HG03520 (cell line): ENCODE data around the gene NID1.
"Not testable (repeated sequence)": the region's sequence is repeated elsewhere in the genome, so short reads cannot be mapped to it uniquely, and the experiment has no call there.

Experiments used
- ATAC-seq: cut with Tn5 transposase; IDR thresholded peaks from one replicate; pipeline ENCODE4 v1.9.1; 2021; ENCODE audit warnings: mild to moderate bottlenecking, moderate library complexity; ENCODE audit not compliant: unreplicated experiment

Gene NID1

GRCh38 chr1:236064674-236065508 lies at the start of gene NID1:
Gene NID1 (minus strand): TSS chr1:236065090. CDS start chr1:236065079, 11 bp downstream.
- peak; percentile 30 for ATAC-seq

GRCh38 chr1:236114076-236114747 lies 49.3 kb upstream of the NID1 start:
- ATAC-seq = no peak

- no peak for ATAC-seq
Measured at GRCh38 chr1:236113324-236114032, 48.6 kb upstream of the NID1 start.

GRCh38 chr1:236112332-236112627 lies 47.4 kb upstream of the NID1 start:
- ATAC-seq = no peak

- no peak for ATAC-seq
Measured at GRCh38 chr1:236111527-236112331, 46.8 kb upstream of the NID1 start.

- no peak for ATAC-seq
Measured at GRCh38 chr1:236110137-236110536, 45.2 kb upstream of the NID1 start.

- ATAC-seq = no peak
Measured at GRCh38 chr1:236108027-236108648, 43.2 kb upstream of the NID1 start.

GRCh38 chr1:236107121-236107907 lies 42.4 kb upstream of the NID1 start:
- no peak for ATAC-seq

- no peak for ATAC-seq
Measured at GRCh38 chr1:236103646-236104218, 38.8 kb upstream of the NID1 start.

- no peak for ATAC-seq
Measured at GRCh38 chr1:236103059-236103458, 38.2 kb upstream of the NID1 start.

- ATAC-seq = no peak
Measured at GRCh38 chr1:236102611-236103010, 37.7 kb upstream of the NID1 start.

GRCh38 chr1:236101233-236102200 lies 36.6 kb upstream of the NID1 start:
- no peak for ATAC-seq

- no peak for ATAC-seq
Measured at GRCh38 chr1:236100799-236101198, 35.9 kb upstream of the NID1 start.

- no peak for ATAC-seq
Measured at GRCh38 chr1:236099355-236099974, 34.6 kb upstream of the NID1 start.

- ATAC-seq = no peak
Measured at GRCh38 chr1:236098267-236098666, 33.4 kb upstream of the NID1 start.

- not testable (repeated sequence) for ATAC-seq
Measured at GRCh38 chr1:236096660-236097482, 32.0 kb upstream of the NID1 start.
